Endothelial cell of umbilical vein (primary cell): ENCODE measurements around the gene RIMBP2. TPM values are rescaled to one million over a fixed set of nuclear protein-coding genes. Genes with fewer than 3 reads are reported as not detected.

ENCODE experiments used
- BruUV-seq: library from RNA; stranded (reverse); fragments of 400-500 nt; replicated peaks from 2 replicates; lab custom pipeline; 2021; lab: Mats Ljungman, UMichigan
- CTCF ChIA-PET: fragments of 300-600, 350-600 bp; sonication (Branson Sonifier 250); formaldehyde crosslinking; loops from one replicate; lab custom pipeline; 2021; ENCODE audit warnings: antibody characterized with exemption, inconsistent platforms; lab: Charles Lee
- POLR2A ChIA-PET: fragments of 300-600, 350-600 bp; sonication (Branson Sonifier 250); formaldehyde crosslinking; loops from one replicate; lab custom pipeline; 2021; ENCODE audit warnings: antibody characterized with exemption, inconsistent platforms; lab: Charles Lee
- DNase-seq: peaks from one replicate; pipeline ENCODE4 v3.0.0-alpha.2; 2011; ENCODE audit warnings: low read depth, low spot score
- FAIRE-seq: peaks from 2 replicates; lab custom pipeline; 2011; peaks lifted over from hg19 to GRCh38; lab: Jason Lieb, UNC
- H2AFZ ChIP-seq: 2 replicates; pipeline ENCODE4 v1.6.0; 2012; ENCODE audit warnings: low read depth, low read length, control low read depth, inconsistent platforms
- H3K27ac ChIP-seq: 2 replicates; pipeline ENCODE4 v1.5.1; 2011; ENCODE audit warnings: low read depth, mild to moderate bottlenecking, control low read depth, low read length, moderate library complexity; ENCODE audit not compliant: insufficient read depth
- H3K27me3 ChIP-seq, 2 experiments: 2 replicates each; pipeline versions ENCODE4 v1.6.0 to v1.6.1; 2011; ENCODE audit warnings: low read length in 2 of 2, mixed read lengths in 1 of 2; ENCODE audit not compliant: control insufficient read depth in 2 of 2, insufficient read depth in 2 of 2
- H3K36me3 ChIP-seq, 2 experiments: 2 replicates in 1 of 2; 3 replicates in 1 of 2; pipeline ENCODE4 v1.5.1; 2011; ENCODE audit warnings: low read length in 2 of 2, mild to moderate bottlenecking in 1 of 2, moderate library complexity in 1 of 2; ENCODE audit not compliant: control insufficient read depth in 2 of 2, insufficient read depth in 2 of 2; ENCODE audit errors: extremely low read depth in 1 of 2
- H3K4me1 ChIP-seq: 3 replicates; pipeline ENCODE4 v1.5.1; 2011; ENCODE audit warnings: mild to moderate bottlenecking, low read length; ENCODE audit not compliant: control insufficient read depth, insufficient read depth; ENCODE audit errors: extremely low read depth
- H3K4me2 ChIP-seq: 2 replicates; pipeline ENCODE4 v1.6.1; 2011; ENCODE audit warnings: low read length, control low read depth, mixed read lengths; ENCODE audit not compliant: insufficient read depth
- H3K4me3 ChIP-seq, 3 experiments: fragments of 200-600 bp in 1 of 3; sonication (generic), shearing (Covaris generic) in 1 of 3; replicated peaks in 1 of 3; 2 replicates each; pipeline ENCODE4 v1.5.1; 2011 to 2016; ENCODE audit warnings: control low read depth in 3 of 3, low read length in 3 of 3, mild to moderate bottlenecking in 2 of 3, inconsistent platforms in 1 of 3, low read depth in 1 of 3, moderate library complexity in 1 of 3; ENCODE audit not compliant: insufficient read depth in 1 of 3
- H3K79me2 ChIP-seq: 2 replicates; pipeline ENCODE4 v1.6.0; 2012; ENCODE audit warnings: low read length, inconsistent platforms; ENCODE audit not compliant: control insufficient read depth, insufficient read depth
- H3K9ac ChIP-seq: replicated peaks from 2 replicates; pipeline ENCODE3; 2011; ENCODE audit warnings: low read length, control low read depth; ENCODE audit not compliant: insufficient read depth; ENCODE audit errors: extremely low read depth
- H3K9me1 ChIP-seq: replicated peaks from 3 replicates; pipeline ENCODE4 v1.6.0; 2011; ENCODE audit warnings: mild to moderate bottlenecking, low read length; ENCODE audit not compliant: control insufficient read depth, insufficient read depth; ENCODE audit errors: extremely low read depth
- H3K9me3 ChIP-seq: replicated peaks from 2 replicates; pipeline ENCODE4 v1.5.1; 2012; ENCODE audit warnings: low read length, inconsistent platforms; ENCODE audit not compliant: control insufficient read depth, insufficient read depth
- H4K20me1 ChIP-seq: replicated peaks from 2 replicates; pipeline ENCODE3; 2011; ENCODE audit warnings: mild to moderate bottlenecking, low read length; ENCODE audit not compliant: control insufficient read depth, insufficient read depth; ENCODE audit errors: extremely low read depth
- CTCF ChIP-seq, 2 donors: IDR thresholded peaks; 1 replicate in 1 of 2; 2 replicates in 1 of 2; pipeline ENCODE4 v1.5.1; 2011; ENCODE audit warnings: low read length in 2 of 2, mild to moderate bottlenecking in 2 of 2, moderate library complexity in 2 of 2, control low read depth in 1 of 2, inconsistent platforms in 1 of 2, low read depth in 1 of 2; ENCODE audit not compliant: insufficient read depth in 1 of 2; ENCODE audit errors: extremely low read depth in 1 of 2
- EZH2 ChIP-seq: IDR thresholded peaks from 2 replicates; pipeline ENCODE4 v1.6.1; 2012; ENCODE audit warnings: borderline replicate concordance, low read depth, mild to moderate bottlenecking, moderate library complexity, low read length, inconsistent platforms; ENCODE audit not compliant: severe bottlenecking
- FOS ChIP-seq: IDR thresholded peaks from 2 replicates; pipeline ENCODE4 v1.6.1; 2011; ENCODE audit warnings: mild to moderate bottlenecking, low read length, moderate library complexity, borderline replicate concordance; ENCODE audit not compliant: insufficient read depth
- GATA2 ChIP-seq: IDR thresholded peaks from 2 replicates; pipeline ENCODE4 v1.7.0; 2011; ENCODE audit warnings: low read depth, mild to moderate bottlenecking, moderate library complexity, mixed read lengths, low read length; ENCODE audit not compliant: insufficient read length, insufficient read depth
- JUN ChIP-seq: IDR thresholded peaks from 2 replicates; pipeline ENCODE4 v1.6.1; 2011; ENCODE audit warnings: borderline replicate concordance, low read depth; ENCODE audit not compliant: insufficient read length, insufficient read depth
- MYC ChIP-seq: IDR thresholded peaks from one replicate; pipeline ENCODE4 v1.6.1; 2011; ENCODE audit warnings: mild to moderate bottlenecking, low read depth, low read length
- POLR2A ChIP-seq: IDR thresholded peaks from 2 replicates; pipeline ENCODE4 v1.6.1; 2012; ENCODE audit warnings: low read depth, mild to moderate bottlenecking, control low read depth, low read length
- POLR2AphosphoS5 ChIP-seq: IDR thresholded peaks from 2 replicates; pipeline ENCODE4 v1.6.1; 2012; ENCODE audit warnings: low read depth, mild to moderate bottlenecking, control low read depth, low read length, moderate library complexity; ENCODE audit not compliant: insufficient read depth
- dilution Hi-C: fragments of 300-500 bp; cut with MboI; formaldehyde crosslinking; loops from one replicate; pipeline ENCODE4 v1.15.0; 2019; ENCODE audit warnings: low sequenced_read_pairs; ENCODE audit not compliant: extremely low pct_ligation_motif_present
- intact Hi-C: fragments of 100-400 bp; cut with micrococcal nuclease; formaldehyde crosslinking; loops from one replicate; pipeline ENCODE4 v1.10.0; 2022
- polyA plus RNA-seq, 4 experiments: library from polyadenylated mRNA; depleted of rRNA in 3 of 4; stranded (reverse) in 3 of 4; unstranded in 1 of 4; fragments of >200 nt; gene quantifications; 2 replicates each; pipeline versions ENCODE4 v1.2.1 to v1.2.3, GENCODE V29; 2011 to 2012; ENCODE audit warnings: missing spikeins in 1 of 4
- total RNA-seq: library from RNA; stranded (reverse); gene quantifications from 2 replicates; pipeline ENCODE4 v1.2.3, GENCODE V29; 2021
- TF ChIP-seq, protein P1 (sequence below): IDR thresholded peaks from 2 replicates; pipeline ENCODE4 v1.6.1; 2011; ENCODE audit not compliant: insufficient read depth, insufficient read length

The RIMBP2 gene
- total and polyA plus RNA-seq, 2 donors (not counting 3 experiments of a cell fraction or from before 2014, with no cell fraction given): 0.04 TPM; not detected in 1

GRCh38 chr12:130687796-130688778 is 28.0 kb downstream of the RIMBP2 start:
- FAIRE-seq (no peak), DNase-seq (no peak)
- Histone ChIP-seq H3K27me3 (no peaks in the 10 kb centered on the region), H2AFZ (no peak overlapping the region), H3K4me2 (no peak overlapping the region), H3K79me2 (no peaks in the 10 kb centered on the region), H3K9me3 (peaks cover 2% of the 10 kb centered on the region), H3K36me3 (no peaks in the 10 kb centered on the region), H3K9ac (no peak overlapping the region), H3K4me3 (no peak overlapping the region), H3K4me1 (no peaks in the 10 kb centered on the region), H3K27ac (no peak overlapping the region), H4K20me1 (no peaks in the 10 kb centered on the region), H3K9me1 (no peaks in the 10 kb centered on the region)
- BruUV-seq: no TSS peak
- CTCF ChIA-PET: no interaction called here
- intact Hi-C loops (no loop called here), dilution Hi-C loops (no loop called here)
- TF ChIP-seq GATA2 (no peak), FOS (no peak)
- TF ChIP-seq, protein P1, sequence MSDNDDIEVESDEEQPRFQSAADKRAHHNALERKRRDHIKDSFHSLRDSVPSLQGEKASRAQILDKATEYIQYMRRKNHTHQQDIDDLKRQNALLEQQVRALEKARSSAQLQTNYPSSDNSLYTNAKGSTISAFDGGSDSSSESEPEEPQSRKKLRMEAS: no peak
- POLR2A ChIA-PET: no interaction called here

GRCh38 chr12:130687190-130687589 is 28.9 kb downstream of the RIMBP2 start:
- no peaks in the 10 kb centered on the region for H4K20me1 ChIP-seq
- ChIA-PET CTCF (no interaction called here), POLR2A (no interaction called here)
- no peaks in the 10 kb centered on the region for H3K36me3 ChIP-seq
- H3K9me3 ChIP-seq: peaks cover 2% of the 10 kb centered on the region
- no peak overlapping the region for H2AFZ ChIP-seq
- TF ChIP-seq GATA2: no peak
- TF ChIP-seq, protein P1: no peak
- no peak for TF ChIP-seq POLR2A
- TF ChIP-seq POLR2AphosphoS5: no peak
- TF ChIP-seq FOS: no peak
- TF ChIP-seq EZH2: no peak
- no peak for TF ChIP-seq MYC
- TF ChIP-seq CTCF (IDR thresholded peaks at IDR 0.05; ENCODE audit: extremely low read depth in 1 of 2, insufficient read depth in 1 of 2, low read depth in 1 of 2, low read length in 2 of 2): no peak
- no peak for TF ChIP-seq JUN
- no peak overlapping the region for H3K27ac ChIP-seq
- no peak overlapping the region for H3K4me3 ChIP-seq
- DNase-seq (no peak), FAIRE-seq (no peak)
- no peaks in the 10 kb centered on the region for H3K4me1 ChIP-seq
- no peaks in the 10 kb centered on the region for H3K79me2 ChIP-seq
- intact Hi-C loops (no loop called here), dilution Hi-C loops (no loop called here)
- H3K27me3 ChIP-seq: no peaks in the 10 kb centered on the region
- BruUV-seq: no TSS peak
- no peak overlapping the region for H3K4me2 ChIP-seq
- H3K9me1 ChIP-seq: no peaks in the 10 kb centered on the region
- no peak overlapping the region for H3K9ac ChIP-seq
